Prostate gland (tissue), 2 donors: ENCODE results near the gene SLC16A14. TPM values are rescaled to one million over a fixed set of nuclear protein-coding genes. Genes with fewer than 3 reads are reported as not detected.

Source experiments
- DNase-seq: peaks from one replicate; pipeline ENCODE4 v3.0.0-alpha.2; 2019; ENCODE audit warnings: low spot score
- H3K27ac ChIP-seq, 2 donors: fragments of 200-600 bp; sonication (generic); 2 replicates each; pipeline ENCODE4 v1.5.1; 2017 to 2019
- H3K27me3 ChIP-seq: fragments of 200-600 bp; sonication (generic); replicated peaks from 2 replicates; pipeline ENCODE4 v1.5.1; 2019; ENCODE audit not compliant: insufficient read depth
- H3K36me3 ChIP-seq, 2 donors: fragments of 200-600 bp; sonication (generic); 1 replicate in 1 of 2; 2 replicates in 1 of 2; pipeline versions ENCODE4 v1.5.1 to v1.8.1; 2017 to 2019
- H3K4me1 ChIP-seq: fragments of 200-600 bp; sonication (generic); replicated peaks from 2 replicates; pipeline ENCODE4 v1.5.1; 2019
- H3K4me3 ChIP-seq, 2 donors: fragments of 200-600 bp; sonication (generic); 2 replicates each; pipeline ENCODE4 v1.5.1; 2017 to 2019
- H3K9me3 ChIP-seq: fragments of 200-600 bp; sonication (generic); 2 replicates; pipeline ENCODE4 v1.5.1; 2017
- CTCF ChIP-seq, 4 experiments: fragments of 200-600 bp in 2 of 4; fragments of 450-650 bp in 2 of 4; sonication (generic) in 2 of 4; IDR thresholded peaks; 1 replicate in 3 of 4; 2 replicates in 1 of 4; pipeline ENCODE4 v1.5.1; 2016 to 2019; ENCODE audit warnings: antibody characterized with exemption in 4 of 4, mild to moderate bottlenecking in 2 of 4, moderate library complexity in 2 of 4
- POLR2A ChIP-seq: fragments of 450-650 bp; IDR thresholded peaks from one replicate; pipeline ENCODE4 v1.6.1; 2016; ENCODE audit warnings: antibody characterized with exemption, mild to moderate bottlenecking
- POLR2AphosphoS5 ChIP-seq: sonication (generic); formaldehyde crosslinking; IDR thresholded peaks from one replicate; pipeline ENCODE4 v1.6.1; 2017; ENCODE audit warnings: antibody characterized with exemption
- whole genome bisulfite sequencing: methylation state at CpG from one replicate; pipeline ENCODE4 v1.1.5; 2018; 5-methylcytosine and 5-hydroxymethylcytosine counted together
- intact Hi-C: fragments of 100-400 bp; cut with DNase I; formaldehyde crosslinking; loops from one replicate; pipeline ENCODE4 v1.14.2; 2022
- total RNA-seq, 2 donors: library from RNA; depleted of rRNA; stranded (reverse); fragments of >200 nt; gene quantifications; one replicate each; pipeline ENCODE4 v1.1.0, GENCODE V29; 2016

The SLC16A14 gene
- total RNA-seq, 2 donors from 2014 or later = 3.2 to 14.7 TPM

GRCh38 chr2:230090967-230091366 is 22.2 kb upstream of the SLC16A14 start:
- Histone ChIP-seq H3K36me3 (no peaks in the 10 kb centered on the region), H3K27ac (no peak overlapping the region), H3K4me1 (no peaks in the 10 kb centered on the region), H3K4me3 (no peak overlapping the region), H3K9me3 (no peaks in the 10 kb centered on the region), H3K27me3 (no peaks in the 10 kb centered on the region)
- peak; percentile 24 for DNase-seq
- intact Hi-C loops = no loop called here
- TF ChIP-seq POLR2AphosphoS5 (no peak), POLR2A (no peak), CTCF (IDR thresholded peaks at IDR 0.05) (no peak)
- WGBS = 37% methylated on average over 2 of the region's 2 CpGs

- peaks cover 2% of the 10 kb centered on the region for H3K4me1 ChIP-seq
- H3K36me3 ChIP-seq = no peaks in the 10 kb centered on the region
- no peaks in the 10 kb centered on the region for H3K27me3 ChIP-seq
- H3K9me3 ChIP-seq = no peaks in the 10 kb centered on the region
- TF ChIP-seq CTCF (IDR thresholded peaks at IDR 0.05) (no peak), POLR2A (no peak), POLR2AphosphoS5 (no peak)
- H3K4me3 ChIP-seq = no peak overlapping the region
- H3K27ac ChIP-seq = no peak overlapping the region
- WGBS = 60% methylated on average over 7 of the region's 7 CpGs
- intact Hi-C loops = no loop called here
- DNase-seq = no peak
These were observed 16.5 kb upstream of the SLC16A14 start for GRCh38 chr2:230085201-230085600.

GRCh38 chr2:230077851-230078547 is 9.3 kb upstream of the SLC16A14 start:
- no peak overlapping the region for H3K27ac ChIP-seq
- no peak for DNase-seq
- intact Hi-C loops = no loop called here
- no peaks in the 10 kb centered on the region for H3K27me3 ChIP-seq
- H3K36me3 ChIP-seq = no peaks in the 10 kb centered on the region
- H3K9me3 ChIP-seq = no peaks in the 10 kb centered on the region
- H3K4me3 ChIP-seq = no peak overlapping the region
- TF ChIP-seq CTCF (IDR thresholded peaks at IDR 0.05) (no peak), POLR2A (no peak), POLR2AphosphoS5 (no peak)
- no peaks in the 10 kb centered on the region for H3K4me1 ChIP-seq
- 43% methylated on average over 5 of the region's 5 CpGs for WGBS

GRCh38 chr2:230076819-230077218 is 8.1 kb upstream of the SLC16A14 start:
- TF ChIP-seq POLR2A (no peak), CTCF (IDR thresholded peaks at IDR 0.05) (no peak), POLR2AphosphoS5 (no peak)
- Histone ChIP-seq H3K36me3 (no peaks in the 10 kb centered on the region), H3K27me3 (no peaks in the 10 kb centered on the region), H3K9me3 (no peaks in the 10 kb centered on the region), H3K4me3 (no peak overlapping the region), H3K27ac (no peak overlapping the region), H3K4me1 (no peaks in the 10 kb centered on the region)
- intact Hi-C loops = no loop called here
- no peak for DNase-seq
- WGBS = 91% methylated on average over 2 of the region's 2 CpGs

GRCh38 chr2:230075988-230076631 is 7.4 kb upstream of the SLC16A14 start:
- 74% methylated on average over 8 of the region's 8 CpGs for WGBS
- intact Hi-C loops = no loop called here
- TF ChIP-seq CTCF (IDR thresholded peaks at IDR 0.05) (no peak), POLR2A (no peak)
- Histone ChIP-seq H3K4me1 (no peaks in the 10 kb centered on the region), H3K9me3 (no peaks in the 10 kb centered on the region), H3K4me3 (no peak overlapping the region), H3K36me3 (no peaks in the 10 kb centered on the region), H3K27me3 (no peaks in the 10 kb centered on the region), H3K27ac (no peak overlapping the region)
- DNase-seq = no peak
